Ascending aorta (tissue), 2 donors: ENCODE data around the gene INHBA. TPM values are rescaled to one million over a fixed set of nuclear protein-coding genes. Genes with fewer than 3 reads are reported as not detected.

Source experiments
- DNase-seq, 2 donors: peaks; one replicate each; pipeline ENCODE4 v3.0.0-alpha.2; 2019; ENCODE audit warnings: low spot score in 2 of 2
- H3K27ac ChIP-seq, 2 donors: fragments of 200-600 bp; sonication (generic); one replicate each; pipeline ENCODE4 v1.5.1; 2016 to 2017; ENCODE audit warnings: mild to moderate bottlenecking in 1 of 2
- H3K27me3 ChIP-seq: fragments of 200-600 bp; sonication (generic); one replicate; pipeline ENCODE4 v1.5.1; 2017
- H3K36me3 ChIP-seq, 2 donors: fragments of 200-600 bp; sonication (generic); one replicate each; pipeline ENCODE4 v1.5.1; 2016
- H3K4me1 ChIP-seq, 2 donors: fragments of 200-600 bp; sonication (generic); one replicate each; pipeline ENCODE4 v1.5.1; 2016 to 2017; ENCODE audit warnings: mild to moderate bottlenecking in 1 of 2
- H3K4me3 ChIP-seq, 2 donors: fragments of 200-600 bp; sonication (generic); one replicate each; pipeline ENCODE4 v1.5.1; 2016 to 2017; ENCODE audit warnings: mild to moderate bottlenecking in 1 of 2
- H3K9me3 ChIP-seq, 2 donors: fragments of 200-600 bp; sonication (generic); one replicate each; pipeline ENCODE4 v1.5.1; 2016
- intact Hi-C: fragments of 100-400 bp; cut with DNase I; formaldehyde crosslinking; loops from one replicate; pipeline ENCODE4 v1.15.1; 2023
- total RNA-seq: library from RNA; depleted of rRNA; stranded (reverse); fragments of >200 nt; gene quantifications from one replicate; pipeline ENCODE4 v1.1.0, GENCODE V29; 2016
- TF ChIP-seq, protein P1 (sequence below), 3 experiments: fragments of 200-600 bp in 2 of 3; fragments of 450-650 bp in 1 of 3; sonication (generic) in 2 of 3; IDR thresholded peaks; one replicate each; pipeline ENCODE4 v1.5.1; 2016 to 2019; ENCODE audit warnings: antibody characterized with exemption in 3 of 3, mild to moderate bottlenecking in 1 of 3, moderate library complexity in 1 of 3

INHBA gene
- total RNA-seq, 1 donor from 2014 or later = 41.5 TPM

DNA sequence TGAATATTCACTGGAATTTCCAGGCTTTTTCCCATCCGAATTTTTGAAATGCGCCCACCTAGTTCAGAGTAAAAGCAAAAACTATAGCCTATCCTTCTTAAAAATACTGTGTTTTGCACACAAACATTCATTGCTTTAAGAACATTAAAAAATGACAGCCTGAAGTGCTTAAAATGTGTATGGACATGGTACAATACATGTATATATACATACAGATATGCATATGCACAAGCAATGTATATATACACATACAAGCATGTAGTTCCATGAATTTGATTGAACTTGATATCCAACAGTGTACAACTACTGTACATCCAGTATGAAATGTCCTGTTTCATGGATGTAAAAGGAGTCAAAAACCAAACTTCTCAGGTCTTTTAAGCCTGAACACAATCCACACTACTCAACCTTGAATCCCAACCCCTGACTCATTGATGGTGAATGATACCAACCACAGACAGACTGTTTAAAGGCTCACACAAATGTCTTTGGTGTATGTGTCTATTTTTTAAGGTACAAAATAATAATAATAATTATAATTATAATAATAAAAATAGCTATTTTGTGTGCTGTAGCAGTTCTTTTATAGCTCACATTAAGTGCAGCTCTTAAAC lies 14.8 kb downstream of the INHBA start:
- DNase-seq = no peak
- H3K9me3 ChIP-seq = no peaks in the 10 kb centered on the region
- peaks cover 8 to 21% of the 10 kb centered on the region in 2 donors for H3K36me3 ChIP-seq
- no peak overlapping the region for H3K4me3 ChIP-seq
- no peaks in the 10 kb centered on the region for H3K27me3 ChIP-seq
- H3K27ac ChIP-seq = no peak overlapping the region
- peaks cover 0 to 20% of the 10 kb centered on the region in 2 donors for H3K4me1 ChIP-seq
- intact Hi-C loops = no loop called here
- TF ChIP-seq, protein P1, sequence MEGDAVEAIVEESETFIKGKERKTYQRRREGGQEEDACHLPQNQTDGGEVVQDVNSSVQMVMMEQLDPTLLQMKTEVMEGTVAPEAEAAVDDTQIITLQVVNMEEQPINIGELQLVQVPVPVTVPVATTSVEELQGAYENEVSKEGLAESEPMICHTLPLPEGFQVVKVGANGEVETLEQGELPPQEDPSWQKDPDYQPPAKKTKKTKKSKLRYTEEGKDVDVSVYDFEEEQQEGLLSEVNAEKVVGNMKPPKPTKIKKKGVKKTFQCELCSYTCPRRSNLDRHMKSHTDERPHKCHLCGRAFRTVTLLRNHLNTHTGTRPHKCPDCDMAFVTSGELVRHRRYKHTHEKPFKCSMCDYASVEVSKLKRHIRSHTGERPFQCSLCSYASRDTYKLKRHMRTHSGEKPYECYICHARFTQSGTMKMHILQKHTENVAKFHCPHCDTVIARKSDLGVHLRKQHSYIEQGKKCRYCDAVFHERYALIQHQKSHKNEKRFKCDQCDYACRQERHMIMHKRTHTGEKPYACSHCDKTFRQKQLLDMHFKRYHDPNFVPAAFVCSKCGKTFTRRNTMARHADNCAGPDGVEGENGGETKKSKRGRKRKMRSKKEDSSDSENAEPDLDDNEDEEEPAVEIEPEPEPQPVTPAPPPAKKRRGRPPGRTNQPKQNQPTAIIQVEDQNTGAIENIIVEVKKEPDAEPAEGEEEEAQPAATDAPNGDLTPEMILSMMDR (IDR thresholded peaks at IDR 0.05) = no peak

DNA sequence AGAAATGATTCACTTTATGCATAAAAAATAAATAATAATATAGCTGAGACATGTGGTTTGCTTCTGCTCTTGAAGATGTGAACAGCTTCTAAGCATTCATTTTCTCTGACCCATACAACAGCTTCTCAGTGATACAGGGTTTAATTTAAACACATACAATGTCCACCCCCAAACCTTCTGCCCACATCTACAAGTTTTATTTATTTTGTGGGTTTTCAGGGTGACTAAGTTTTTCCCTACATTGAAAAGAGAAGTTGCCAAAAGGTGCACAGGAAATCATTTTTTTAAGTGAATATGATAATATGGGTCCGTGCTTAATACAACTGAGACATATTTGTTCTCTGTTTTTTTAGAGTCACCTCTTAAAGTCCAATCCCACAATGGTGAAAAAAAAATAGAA lies 17.2 kb downstream of the INHBA start:
- DNase-seq = no peak
- TF ChIP-seq, protein P1 (IDR thresholded peaks at IDR 0.05) = no peak
- Histone ChIP-seq H3K4me3 (no peak overlapping the region), H3K4me1 (no peaks in the 10 kb centered on the region), H3K27me3 (no peaks in the 10 kb centered on the region), H3K9me3 (no peaks in the 10 kb centered on the region), H3K27ac (no peak overlapping the region), H3K36me3 (peaks cover 8 to 21% of the 10 kb centered on the region in 2 donors)
- intact Hi-C loops = no loop called here

DNA sequence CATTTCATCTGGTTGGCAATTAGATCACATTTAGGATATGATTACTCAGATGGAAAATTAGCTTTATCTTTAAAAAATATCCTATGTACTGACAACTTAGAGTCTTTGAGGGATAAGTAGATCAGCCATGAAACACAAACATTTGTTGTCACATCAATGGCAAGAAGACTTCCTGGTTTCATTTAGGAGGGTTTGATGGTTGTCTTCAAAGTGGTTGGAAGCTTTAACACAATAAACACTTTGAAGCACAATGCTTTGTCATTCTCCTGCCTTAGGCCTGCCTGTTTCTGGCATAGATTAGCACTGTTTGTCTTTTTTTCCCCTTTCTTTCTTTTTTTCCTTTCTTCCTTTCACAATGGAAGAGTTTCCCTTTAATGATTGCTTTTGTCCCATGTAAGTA lies 20.5 kb downstream of the INHBA start:
- peaks cover 0 to 8% of the 10 kb centered on the region in 2 donors for H3K36me3 ChIP-seq
- intact Hi-C loops = no loop called here
- no peak overlapping the region for H3K4me3 ChIP-seq
- TF ChIP-seq, protein P1 (IDR thresholded peaks at IDR 0.05) = no peak
- no peaks in the 10 kb centered on the region for H3K4me1 ChIP-seq
- H3K9me3 ChIP-seq = no peaks in the 10 kb centered on the region
- H3K27me3 ChIP-seq = no peaks in the 10 kb centered on the region
- DNase-seq = no peak
- H3K27ac ChIP-seq = no peak overlapping the region

DNA sequence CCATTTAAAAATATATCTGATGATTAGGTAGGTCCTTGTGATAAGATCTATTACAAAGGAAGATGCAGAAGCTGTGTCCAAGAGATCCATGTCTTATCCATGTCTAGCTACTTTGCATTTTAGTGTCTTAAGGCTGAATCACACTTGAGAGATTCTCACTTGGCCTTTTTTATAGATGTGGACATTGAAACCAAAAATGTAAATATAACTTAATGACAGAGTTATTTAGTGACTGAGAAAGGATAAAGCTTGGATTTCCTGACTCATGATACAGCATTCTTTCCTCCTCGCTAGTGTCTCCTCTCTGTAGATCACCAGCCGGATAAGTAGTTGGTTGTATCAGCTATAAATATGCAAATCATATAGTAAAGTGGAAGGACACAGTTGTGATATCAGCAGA lies 23.3 kb downstream of the INHBA start:
- DNase-seq = no peak
- H3K27ac ChIP-seq = no peak overlapping the region
- H3K36me3 ChIP-seq = no peaks in the 10 kb centered on the region
- H3K4me1 ChIP-seq = peaks cover 0 to 5% of the 10 kb centered on the region in 2 donors
- H3K4me3 ChIP-seq = no peak overlapping the region
- intact Hi-C loops = no loop called here
- H3K27me3 ChIP-seq = no peaks in the 10 kb centered on the region
- H3K9me3 ChIP-seq = no peaks in the 10 kb centered on the region
- TF ChIP-seq, protein P1 (IDR thresholded peaks at IDR 0.05) = no peak

DNA sequence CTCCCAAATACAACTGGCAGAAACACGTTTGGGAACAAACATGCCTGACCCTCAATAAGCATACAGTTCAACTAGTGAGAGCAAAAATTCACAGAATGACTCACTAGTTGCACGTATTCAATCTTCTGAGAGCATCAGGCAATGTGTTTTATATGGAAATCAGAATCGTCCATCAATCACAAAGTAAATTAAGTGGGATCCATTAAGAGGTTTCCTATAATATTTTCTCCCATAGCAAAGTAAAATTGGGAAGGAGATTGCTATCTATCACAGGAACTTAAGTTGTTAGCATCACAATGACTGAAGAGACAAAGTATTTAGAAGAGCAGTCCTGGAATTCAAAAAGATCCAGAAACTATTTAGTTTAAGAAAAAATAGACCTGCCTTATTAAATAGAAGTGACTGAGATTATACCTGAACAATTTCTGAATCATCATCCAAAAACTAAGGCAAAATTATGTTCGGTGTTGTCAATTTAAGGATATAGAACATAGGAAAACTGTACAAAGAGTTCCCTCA lies 28.3 kb downstream of the INHBA start:
- DNase-seq = no peak
- Histone ChIP-seq H3K27ac (no peak overlapping the region), H3K36me3 (no peaks in the 10 kb centered on the region), H3K4me3 (no peak overlapping the region), H3K9me3 (no peaks in the 10 kb centered on the region), H3K27me3 (no peaks in the 10 kb centered on the region), H3K4me1 (peaks cover 0 to 5% of the 10 kb centered on the region in 2 donors)
- intact Hi-C loops = no loop called here
- TF ChIP-seq, protein P1 (IDR thresholded peaks at IDR 0.05) = no peak
